Muscle layer of duodenum (tissue), 2 donors: ENCODE results near the gene CLBA1.

Experiments
- H3K27ac ChIP-seq: one replicate; pipeline ENCODE4 v1.7.0; 2013; ENCODE audit warnings: mild to moderate bottlenecking, low read length
- H3K27me3 ChIP-seq: one replicate; pipeline ENCODE4 v1.7.0; 2013; ENCODE audit warnings: low read depth, mild to moderate bottlenecking, control low read depth, low read length
- H3K36me3 ChIP-seq, 2 donors: one replicate each; pipeline ENCODE4 v1.7.0; 2013; ENCODE audit warnings: low read length in 2 of 2, control low read depth in 1 of 2, mild to moderate bottlenecking in 1 of 2; ENCODE audit not compliant: insufficient read depth in 2 of 2, control insufficient read depth in 1 of 2
- H3K4me1 ChIP-seq, 2 donors: one replicate each; pipeline ENCODE4 v1.7.0; 2013; ENCODE audit warnings: low read length in 2 of 2, mild to moderate bottlenecking in 2 of 2, control low read depth in 1 of 2, moderate library complexity in 1 of 2; ENCODE audit not compliant: insufficient read depth in 2 of 2, control insufficient read depth in 1 of 2
- H3K4me3 ChIP-seq, 2 donors: one replicate each; pipeline ENCODE4 v1.7.0; 2013; ENCODE audit warnings: low read length in 2 of 2, low read depth in 1 of 2, mild to moderate bottlenecking in 1 of 2
- H3K9me3 ChIP-seq, 2 donors: one replicate each; pipeline ENCODE4 v1.7.0; 2013; ENCODE audit warnings: low read length in 2 of 2, control low read depth in 1 of 2, mild to moderate bottlenecking in 1 of 2; ENCODE audit not compliant: control insufficient read depth in 1 of 2
- donor health status: healthy.

The CLBA1 gene

GRCh38 chr14:104965561-104966231 lies 19.9 kb upstream of the CLBA1 start:
- Histone ChIP-seq H3K4me3 (no peak overlapping the region), H3K36me3 (no peaks in the 10 kb centered on the region), H3K9me3 (no peaks in the 10 kb centered on the region), H3K4me1 (peaks cover 5 to 40% of the 10 kb centered on the region in 2 donors), H3K27ac (no peak overlapping the region), H3K27me3 (no peaks in the 10 kb centered on the region)

GRCh38 chr14:104966261-104966865 lies 19.2 kb upstream of the CLBA1 start:
- Histone ChIP-seq H3K4me1 (peaks cover 5 to 46% of the 10 kb centered on the region in 2 donors), H3K27ac (no peak overlapping the region), H3K9me3 (no peaks in the 10 kb centered on the region)

DNA sequence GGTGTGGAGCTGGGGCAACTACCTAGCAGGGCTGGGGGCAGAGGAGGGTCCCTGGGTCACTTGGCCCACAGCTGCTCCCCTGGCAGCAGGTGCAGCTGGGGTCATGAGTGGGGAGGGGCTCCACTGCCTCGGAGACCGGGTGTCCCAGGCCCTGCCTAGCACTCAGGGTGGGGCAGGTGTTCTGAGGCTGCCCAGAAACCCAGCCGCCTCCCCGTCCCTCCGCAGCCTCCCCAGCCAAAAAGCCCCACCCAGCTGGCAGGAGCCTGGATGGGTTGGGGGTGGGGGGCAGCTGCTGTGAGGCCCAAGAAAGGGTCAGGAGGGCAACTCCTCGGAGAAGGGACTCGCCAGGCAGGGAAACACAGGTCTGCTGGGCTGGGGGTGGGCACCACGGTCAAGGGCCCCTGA lies 18.6 kb upstream of the CLBA1 start:
- H3K4me3 ChIP-seq: peak overlapping the region; percentile 42 to 73
- H3K27ac ChIP-seq: no peak overlapping the region

More at GRCh38 chr14:104966261-104966865, 19.2 kb upstream of the CLBA1 start:
- H3K4me3 ChIP-seq: no peak overlapping the region
- no peaks in the 10 kb centered on the region for H3K27me3 ChIP-seq
- no peaks in the 10 kb centered on the region for H3K36me3 ChIP-seq

DNA sequence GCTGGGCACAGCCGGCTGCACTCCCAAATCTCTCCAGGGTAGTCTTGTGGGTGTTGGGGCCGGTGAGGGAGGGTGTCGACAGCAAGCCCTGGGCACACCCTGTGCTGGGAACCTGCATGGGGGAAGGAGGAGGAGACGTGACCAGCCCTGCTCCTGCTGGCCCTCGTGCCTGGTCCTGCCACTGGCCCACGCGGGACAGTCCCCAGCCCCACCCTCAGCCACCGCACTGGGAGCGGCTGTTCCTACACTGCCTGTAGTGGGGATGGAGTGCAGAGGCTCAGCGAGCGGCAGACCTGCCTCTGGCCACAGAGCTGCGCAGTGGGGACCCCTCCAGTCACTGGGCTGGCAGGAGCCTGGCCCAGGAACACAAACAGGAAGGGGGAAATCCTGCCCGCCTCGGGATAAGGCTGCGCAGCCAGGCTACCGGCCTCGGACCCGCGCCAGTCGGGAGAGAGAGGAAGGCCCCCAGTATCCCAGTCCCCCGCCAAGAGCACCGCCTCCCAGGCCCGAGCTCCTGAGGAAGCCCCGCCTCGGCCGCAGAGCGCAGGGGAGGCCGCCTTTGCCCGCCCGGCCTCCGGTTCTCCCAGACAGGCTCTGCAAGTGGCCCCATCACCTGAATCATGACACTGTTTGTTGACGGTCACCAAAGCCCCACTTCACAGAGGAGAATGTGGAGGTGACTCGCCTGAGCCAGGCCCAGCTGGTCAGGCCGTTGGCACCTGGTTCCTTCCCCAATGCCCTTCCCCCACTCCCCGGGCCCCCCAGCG lies 18.0 kb upstream of the CLBA1 start:
- H3K9me3 ChIP-seq: no peaks in the 10 kb centered on the region
- H3K4me3 ChIP-seq: peak overlapping the region; percentile 42 to 73
- peaks cover 12 to 57% of the 10 kb centered on the region in 2 donors for H3K4me1 ChIP-seq
- H3K27ac ChIP-seq: no peak overlapping the region
- no peaks in the 10 kb centered on the region for H3K36me3 ChIP-seq
- no peaks in the 10 kb centered on the region for H3K27me3 ChIP-seq

More for the DNA sequence above, 18.6 kb upstream of the CLBA1 start:
- peaks cover 8 to 52% of the 10 kb centered on the region in 2 donors for H3K4me1 ChIP-seq
- no peaks in the 10 kb centered on the region for H3K9me3 ChIP-seq
- no peaks in the 10 kb centered on the region for H3K36me3 ChIP-seq
- no peaks in the 10 kb centered on the region for H3K27me3 ChIP-seq

DNA sequence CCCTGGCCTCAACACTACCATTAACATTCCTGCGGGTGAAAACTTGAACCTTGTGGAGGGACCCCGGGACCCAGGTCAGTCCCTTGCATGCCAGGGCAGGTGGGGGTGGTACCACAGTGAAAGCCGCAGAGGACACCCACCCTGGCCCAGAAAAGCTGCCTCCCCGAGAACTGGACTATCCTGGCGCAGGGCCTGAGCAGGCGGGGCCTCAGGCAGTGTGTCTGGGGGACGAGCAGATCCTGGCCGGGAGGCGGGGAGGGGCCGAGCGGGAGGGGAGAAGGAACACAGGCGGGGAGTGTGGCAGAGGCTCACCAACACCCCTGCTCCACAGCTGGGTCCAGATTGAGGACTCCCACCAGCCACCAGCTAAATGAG lies 17.4 kb upstream of the CLBA1 start:
- peaks cover 17 to 62% of the 10 kb centered on the region in 2 donors for H3K4me1 ChIP-seq
- H3K9me3 ChIP-seq: no peaks in the 10 kb centered on the region
- no peaks in the 10 kb centered on the region for H3K27me3 ChIP-seq
- no peaks in the 10 kb centered on the region for H3K36me3 ChIP-seq
- peak overlapping the region; percentile 42 to 73 for H3K4me3 ChIP-seq
- H3K27ac ChIP-seq: peak overlapping the region; percentile 23

DNA sequence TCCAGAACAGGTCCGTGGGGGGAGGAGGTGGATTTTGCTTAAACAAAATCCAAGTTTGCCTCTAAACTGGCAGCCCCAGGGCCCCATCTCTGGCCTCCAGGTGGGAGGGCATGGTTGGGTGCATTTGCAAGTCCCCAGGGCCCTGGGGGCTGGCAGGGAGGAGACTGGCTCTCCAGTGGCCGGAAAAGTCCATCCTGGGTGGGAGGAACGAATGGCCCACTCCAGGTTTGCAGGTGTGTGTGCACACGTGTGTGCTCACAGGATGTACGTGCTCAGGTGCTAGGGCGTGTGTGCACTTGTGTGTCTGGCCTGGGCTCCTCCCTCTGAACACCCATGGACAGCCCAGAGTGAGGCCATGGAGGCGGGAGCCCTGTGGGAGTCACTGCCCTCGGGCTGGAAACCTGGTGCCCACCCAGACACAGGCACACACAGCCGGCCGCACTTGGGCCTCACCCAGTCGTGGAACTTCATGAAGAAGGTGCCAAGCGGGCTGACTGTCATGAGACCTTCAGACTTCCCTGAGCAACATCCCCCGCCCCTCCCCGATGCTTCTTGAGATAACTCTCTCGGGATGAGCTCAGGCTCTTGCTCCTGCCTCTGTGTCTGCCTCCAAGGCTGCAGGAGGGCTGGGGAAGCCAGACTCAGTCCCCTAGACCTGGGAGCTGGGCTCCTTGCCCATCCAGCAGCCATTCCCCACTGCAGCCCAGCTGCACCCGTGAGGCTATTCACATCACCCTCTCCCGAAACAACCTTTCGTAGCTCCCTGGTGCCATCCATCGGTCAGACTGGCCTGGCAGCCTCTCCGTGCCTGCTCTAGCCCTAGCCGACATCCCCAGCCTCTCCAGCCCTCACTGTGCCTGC lies 16.8 kb upstream of the CLBA1 start:
- no peaks in the 10 kb centered on the region for H3K9me3 ChIP-seq
- no peaks in the 10 kb centered on the region for H3K27me3 ChIP-seq
- H3K27ac ChIP-seq: peak overlapping the region; percentile 23
- H3K36me3 ChIP-seq: no peaks in the 10 kb centered on the region
- peak overlapping the region; percentile 42 to 73 for H3K4me3 ChIP-seq
- H3K4me1 ChIP-seq: peaks cover 17 to 69% of the 10 kb centered on the region in 2 donors

- H3K27ac ChIP-seq: peak overlapping the region; percentile 51
- H3K36me3 ChIP-seq: no peaks in the 10 kb centered on the region
- H3K4me1 ChIP-seq: peaks cover 24 to 78% of the 10 kb centered on the region in 2 donors
- no peaks in the 10 kb centered on the region for H3K9me3 ChIP-seq
- H3K27me3 ChIP-seq: no peaks in the 10 kb centered on the region
- peak overlapping the region in 1 of 2 donors; percentile 73 for H3K4me3 ChIP-seq
Observed at GRCh38 chr14:104969741-104970230, 15.8 kb upstream of the CLBA1 start.

DNA sequence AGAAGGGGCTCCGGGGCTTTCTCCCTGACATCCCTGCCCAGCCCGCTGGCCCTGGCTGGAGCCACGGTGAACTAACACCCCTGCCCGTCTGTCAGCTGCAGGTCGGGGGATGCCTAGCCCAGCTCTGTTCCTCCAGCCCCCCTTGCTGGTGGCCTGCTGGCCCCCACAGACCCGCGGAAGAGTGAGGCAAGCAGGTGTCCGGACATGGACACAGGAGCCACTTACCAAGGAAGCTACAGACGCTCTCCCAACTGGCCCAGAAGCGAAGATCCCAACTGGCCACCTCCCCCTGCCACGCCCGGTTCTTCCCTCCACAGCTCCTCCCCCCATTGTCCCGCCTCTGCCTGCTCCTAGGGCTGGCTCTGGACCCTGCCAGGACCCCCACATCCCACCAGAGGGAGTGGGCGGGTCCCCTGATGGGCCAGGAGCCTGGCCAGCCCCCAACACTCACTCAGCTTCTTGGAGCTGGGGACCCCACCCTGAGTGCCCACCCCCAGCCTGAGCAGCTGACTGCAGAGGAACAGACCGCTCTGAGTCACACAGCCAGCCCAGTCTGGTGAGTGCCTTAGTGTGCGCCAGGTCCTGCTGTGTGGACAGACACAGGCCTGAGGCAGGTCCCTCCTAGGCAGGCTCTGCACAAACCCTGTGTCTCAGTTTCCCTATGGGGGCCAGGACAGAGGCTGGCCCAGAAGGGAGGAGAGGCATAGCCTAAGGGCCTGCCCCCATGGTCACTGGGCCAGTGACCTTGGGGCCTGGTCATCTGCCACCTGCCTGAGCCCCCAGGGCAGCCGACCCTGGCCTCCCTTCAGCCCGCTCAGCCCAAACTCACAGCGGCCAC lies 15.1 kb upstream of the CLBA1 start:
- Histone ChIP-seq H3K4me3 (peak overlapping the region in 1 of 2 donors; percentile 73), H3K27me3 (no peaks in the 10 kb centered on the region), H3K27ac (peak overlapping the region; percentile 51), H3K36me3 (no peaks in the 10 kb centered on the region), H3K4me1 (peaks cover 27 to 85% of the 10 kb centered on the region in 2 donors), H3K9me3 (no peaks in the 10 kb centered on the region)

DNA sequence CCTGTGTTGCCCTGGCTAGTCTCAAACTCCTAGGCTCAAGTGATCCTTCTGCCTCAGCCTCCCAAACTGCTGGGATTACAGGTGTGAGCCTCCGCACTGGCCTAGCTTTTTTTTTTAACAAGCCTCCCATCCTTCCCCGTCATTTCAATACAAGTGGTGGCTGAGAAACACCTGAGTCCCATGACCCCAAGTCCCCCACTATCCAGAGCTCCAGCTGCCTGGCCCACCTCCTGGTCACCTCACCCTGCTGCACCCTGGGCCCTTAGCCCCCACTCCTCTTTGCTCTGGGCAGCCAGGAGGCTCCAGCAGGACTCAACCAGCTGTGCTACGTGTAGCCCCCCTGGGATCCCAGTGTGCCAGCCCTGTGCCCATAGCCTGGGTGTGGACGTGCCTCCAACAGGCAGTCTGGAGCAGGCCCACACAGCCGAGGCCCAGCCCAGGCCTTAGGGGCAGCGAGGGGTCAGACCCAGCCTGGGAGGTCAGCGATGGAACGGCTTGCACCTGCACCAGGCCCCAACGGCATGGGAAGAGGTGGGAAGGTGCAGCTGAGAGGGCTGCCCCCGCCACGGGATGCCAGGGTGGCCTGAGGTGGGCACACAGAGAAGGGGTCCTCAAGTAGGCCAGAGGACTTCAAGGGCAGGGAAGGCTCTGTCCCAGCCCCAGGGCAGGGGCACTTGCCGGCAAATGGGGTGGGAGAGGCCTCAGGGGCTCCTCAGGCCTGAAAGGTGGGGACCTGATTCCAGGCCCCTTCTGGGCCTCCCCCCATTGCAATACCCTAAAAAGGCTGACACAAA lies 13.9 kb upstream of the CLBA1 start:
- Histone ChIP-seq H3K4me3 (peak overlapping the region in 1 of 2 donors; percentile 5), H3K4me1 (peaks cover 29 to 89% of the 10 kb centered on the region in 2 donors), H3K36me3 (no peaks in the 10 kb centered on the region), H3K27me3 (no peaks in the 10 kb centered on the region), H3K27ac (peak overlapping the region; percentile 56), H3K9me3 (no peaks in the 10 kb centered on the region)
